CD14-positive monocyte (primary cell): ENCODE results near the gene MRPL40. TPM values are rescaled to one million over a fixed set of nuclear protein-coding genes. Genes with fewer than 3 reads are reported as not detected.
A peak's percentile ranks its signal among the peaks of the same experiment; 100 is the strongest.

Experiments
- DNase-seq, 3 donors: peaks; one replicate each; pipeline ENCODE4 v3.0.0-alpha.2; 2011 to 2022
- H2AFZ ChIP-seq: 2 replicates; pipeline ENCODE4 v1.6.0; 2012; ENCODE audit warnings: mild to moderate bottlenecking, low read depth, low read length, inconsistent platforms; ENCODE audit not compliant: insufficient read depth, poor library complexity, severe bottlenecking
- H3K27ac ChIP-seq, 2 donors: 1 replicate in 1 of 2; 2 replicates in 1 of 2; pipeline ENCODE4 v1.5.1; 2012 to 2013; ENCODE audit warnings: low read length in 2 of 2, control low read depth in 1 of 2, inconsistent platforms in 1 of 2, low read depth in 1 of 2, mild to moderate bottlenecking in 1 of 2
- H3K27me3 ChIP-seq, 2 donors: one replicate each; pipeline versions ENCODE4 v1.6.0 to v1.6.1; 2011 to 2013; ENCODE audit warnings: low read length in 2 of 2; ENCODE audit not compliant: control insufficient read depth in 2 of 2, insufficient read depth in 2 of 2
- H3K36me3 ChIP-seq, 2 donors: replicated peaks in 1 of 2; 1 replicate in 1 of 2; 2 replicates in 1 of 2; pipeline versions ENCODE4 v1.5.1 to v1.6.1; 2012 to 2013; ENCODE audit warnings: low read length in 2 of 2, control low read depth in 1 of 2, inconsistent platforms in 1 of 2, mild to moderate bottlenecking in 1 of 2; ENCODE audit not compliant: insufficient read depth in 2 of 2, control insufficient read depth in 1 of 2
- H3K4me1 ChIP-seq, 2 donors: 1 replicate in 1 of 2; 2 replicates in 1 of 2; pipeline versions ENCODE4 v1.5.1 to v1.6.1; 2012 to 2013; ENCODE audit warnings: low read length in 2 of 2, control low read depth in 1 of 2, inconsistent platforms in 1 of 2, mild to moderate bottlenecking in 1 of 2, moderate library complexity in 1 of 2; ENCODE audit not compliant: insufficient read depth in 2 of 2, control insufficient read depth in 1 of 2
- H3K4me2 ChIP-seq: replicated peaks from 2 replicates; pipeline ENCODE3; 2012; ENCODE audit warnings: low read length, moderate library complexity, mild to moderate bottlenecking; ENCODE audit not compliant: poor library complexity, severe bottlenecking; ENCODE audit errors: extremely low read depth
- H3K4me3 ChIP-seq, 3 experiments: fragments of 200-600 bp in 1 of 3; sonication (generic) in 1 of 3; replicated peaks in 1 of 3; 1 replicate in 2 of 3; 2 replicates in 1 of 3; pipeline ENCODE4 v1.5.1; 2011 to 2013; ENCODE audit warnings: low read length in 3 of 3, mild to moderate bottlenecking in 3 of 3, control low read depth in 2 of 3, low read depth in 2 of 3, inconsistent platforms in 1 of 3, moderate library complexity in 1 of 3
- H3K79me2 ChIP-seq: 2 replicates; pipeline ENCODE4 v1.6.0; 2012; ENCODE audit warnings: mild to moderate bottlenecking, control low read depth, inconsistent platforms, low read length, moderate library complexity; ENCODE audit not compliant: insufficient read depth
- H3K9ac ChIP-seq: 2 replicates; pipeline ENCODE4 v1.6.0; 2017; ENCODE audit warnings: low read length, mild to moderate bottlenecking; ENCODE audit not compliant: insufficient read depth, poor library complexity, severe bottlenecking
- H3K9me3 ChIP-seq, 2 donors: replicated peaks in 1 of 2; 1 replicate in 1 of 2; 2 replicates in 1 of 2; pipeline versions ENCODE4 v1.5.1 to v1.6.1; 2012 to 2013; ENCODE audit warnings: low read length in 2 of 2, control low read depth in 1 of 2; ENCODE audit not compliant: control insufficient read depth in 1 of 2, insufficient read depth in 1 of 2
- H4K20me1 ChIP-seq: 2 replicates; pipeline ENCODE4 v1.6.0; 2012; ENCODE audit warnings: mild to moderate bottlenecking, low read length, control low read depth, moderate library complexity; ENCODE audit not compliant: insufficient read depth
- H3K27ac Mint-ChIP-seq, 7 donors: one replicate each; pipeline ENCODE4 v1.8.0; 2020; ENCODE audit warnings: mild to moderate bottlenecking in 7 of 7, mixed read lengths in 7 of 7, moderate library complexity in 6 of 7, inconsistent platforms in 2 of 7
- H3K27me3 Mint-ChIP-seq, 3 donors: one replicate each; pipeline ENCODE4 v1.8.0; 2021 to 2022; ENCODE audit warnings: low read depth in 3 of 3, mild to moderate bottlenecking in 3 of 3, mixed read lengths in 3 of 3, moderate library complexity in 3 of 3, inconsistent platforms in 1 of 3
- H3K36me3 Mint-ChIP-seq, 2 donors: one replicate each; pipeline ENCODE4 v1.8.0; 2020; ENCODE audit warnings: mixed read lengths in 2 of 2, inconsistent platforms in 1 of 2, mild to moderate bottlenecking in 1 of 2
- H3K4me1 Mint-ChIP-seq: one replicate; pipeline ENCODE4 v1.8.0; 2020; ENCODE audit warnings: mild to moderate bottlenecking, mixed read lengths
- H3K4me3 Mint-ChIP-seq, 2 donors: one replicate each; pipeline ENCODE4 v1.8.0; 2020; ENCODE audit warnings: mild to moderate bottlenecking in 2 of 2, mixed read lengths in 2 of 2, moderate library complexity in 1 of 2
- H3K9me3 Mint-ChIP-seq, 7 donors: one replicate each; pipeline ENCODE4 v1.8.0; 2020 to 2022; ENCODE audit warnings: mixed read lengths in 7 of 7, mild to moderate bottlenecking in 6 of 7, moderate library complexity in 6 of 7, inconsistent platforms in 2 of 7
- CTCF ChIP-seq: fragments of 200-600 bp; IDR thresholded peaks from one replicate; pipeline ENCODE4 v1.8.0; 2022; ENCODE audit warnings: antibody characterized with exemption, mild to moderate bottlenecking
- WGBS: methylation state at CpG from one replicate; pipeline ENCODE4 v1.1.5; 2013; ENCODE audit warnings: missing lambda C conversion rate; ENCODE audit not compliant: insufficient coverage; 5-methylcytosine and 5-hydroxymethylcytosine counted together
- intact Hi-C, 2 donors: fragments of 100-400 bp; cut with micrococcal nuclease; formaldehyde crosslinking; loops; one replicate each; pipeline versions ENCODE4 v1.15.0 to v1.15.1; 2023
- polyA plus RNA-seq, 3 donors: library from polyadenylated mRNA; depleted of rRNA in 1 of 3; unstranded in 2 of 3; stranded (reverse) in 1 of 3; fragments of 300-500 nt in 2 of 3; fragments of >200 nt in 1 of 3; fragmentation: Illumina TruSeq in 2 of 3; gene quantifications; 1 replicate in 2 of 3; 2 replicates in 1 of 3; pipeline ENCODE4 v1.2.3, GENCODE V29; 2012 to 2021

Gene MRPL40
- polyA plus RNA-seq, 3 donors: 9.2 to 61.4 (median 48.4) TPM

DNA sequence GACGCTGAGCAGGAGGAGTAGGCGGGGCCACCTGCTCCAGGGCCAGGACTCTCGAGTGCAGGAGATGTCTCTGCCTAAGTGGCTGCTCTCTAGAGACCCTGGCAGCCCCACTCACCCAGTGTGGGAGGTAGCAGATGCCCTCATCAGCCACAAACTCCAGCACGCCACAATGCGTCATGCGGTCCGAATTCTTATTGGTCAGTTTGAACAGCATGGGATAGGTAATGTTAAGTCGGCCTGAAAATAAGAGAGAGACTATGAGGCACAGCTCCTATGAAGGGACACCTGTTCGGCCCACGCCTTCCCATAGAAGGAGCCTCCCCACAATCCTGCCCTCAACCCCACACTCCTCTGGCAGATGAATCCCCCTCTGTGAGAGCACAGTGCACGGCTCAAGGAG, 39.2 kb downstream of the MRPL40 start:
- H3K36me3 Mint-ChIP-seq: peaks cover 83 to 92% of the 10 kb centered on the region in 2 donors
- H4K20me1 ChIP-seq: peaks cover 50% of the 10 kb centered on the region
- H3K9me3 Mint-ChIP-seq: no peaks in the 10 kb centered on the region
- H2AFZ ChIP-seq: no peak overlapping the region
- no peak for DNase-seq
- intact Hi-C loops: loop anchor here in 1 of 2 donors (10.0 kb wide), 2 partner anchors 177 to 383 kb away; partner anchors contain the start of genes CLTCL1, GNB1L and RTL10
- H3K79me2 ChIP-seq: peaks cover 19% of the 10 kb centered on the region
- no peak overlapping the region for H3K27ac ChIP-seq
- H3K27ac Mint-ChIP-seq: no peak overlapping the region
- no peak for TF ChIP-seq CTCF
- no peaks in the 10 kb centered on the region for H3K4me1 ChIP-seq
- H3K4me3 Mint-ChIP-seq: no peak overlapping the region
- no peak overlapping the region for H3K4me3 ChIP-seq
- whole genome bisulfite sequencing: 100% methylated on average over 4 of the region's 11 CpGs
- peaks cover 2% of the 10 kb centered on the region for H3K4me1 Mint-ChIP-seq
- peaks cover 0 to 5% (median 0%) of the 10 kb centered on the region in 3 donors for H3K27me3 Mint-ChIP-seq
- no peak overlapping the region for H3K9ac ChIP-seq
- H3K9me3 ChIP-seq: no peaks in the 10 kb centered on the region
- no peaks in the 10 kb centered on the region for H3K27me3 ChIP-seq
- H3K36me3 ChIP-seq: peaks cover 85 to 95% of the 10 kb centered on the region in 2 donors
- no peak overlapping the region for H3K4me2 ChIP-seq

- no peaks in the 10 kb centered on the region for H3K27me3 ChIP-seq
- peaks cover 24% of the 10 kb centered on the region for H3K79me2 ChIP-seq
- WGBS: 97% methylated on average over 8 of the region's 8 CpGs
- no peaks in the 10 kb centered on the region for H3K9me3 Mint-ChIP-seq
- intact Hi-C loops: loop anchor here in 1 of 2 donors (10.0 kb wide), 2 partner anchors 177 to 383 kb away; partner anchors contain the start of genes CLTCL1, GNB1L and RTL10
- no peaks in the 10 kb centered on the region for H3K9me3 ChIP-seq
- H3K36me3 Mint-ChIP-seq: peaks cover 76 to 86% of the 10 kb centered on the region in 2 donors
- H2AFZ ChIP-seq: no peak overlapping the region
- no peak overlapping the region for H3K4me3 Mint-ChIP-seq
- H4K20me1 ChIP-seq: peaks cover 53% of the 10 kb centered on the region
- H3K27me3 Mint-ChIP-seq: peaks cover 0 to 5% (median 0%) of the 10 kb centered on the region in 3 donors
- no peak for TF ChIP-seq CTCF
- H3K4me1 Mint-ChIP-seq: peaks cover 5% of the 10 kb centered on the region
- no peak overlapping the region for H3K9ac ChIP-seq
- no peak for DNase-seq
- H3K27ac ChIP-seq: no peak overlapping the region
- H3K4me2 ChIP-seq: no peak overlapping the region
- H3K36me3 ChIP-seq: peaks cover 78 to 89% of the 10 kb centered on the region in 2 donors
- H3K27ac Mint-ChIP-seq: peak overlapping the region in 1 of 7 donors; percentile 73
- H3K4me1 ChIP-seq: peaks cover 0 to 2% of the 10 kb centered on the region in 2 donors
- H3K4me3 ChIP-seq: no peak overlapping the region
These were observed 39.9 kb downstream of the MRPL40 start for GRCh38 chr22:19472233-19472632.
